GM18517 (cell line): ENCODE data around the gene PKNOX2.

ENCODE experiments used
- ATAC-seq: cut with Tn5 transposase; IDR thresholded peaks from one replicate; pipeline ENCODE4 v1.9.1; 2021; ENCODE audit warnings: mild to moderate bottlenecking, moderate library complexity; ENCODE audit not compliant: unreplicated experiment

The PKNOX2 gene

GRCh38 chr11:125348674-125349309, 184.2 kb downstream of the PKNOX2 start:
- no peak for ATAC-seq

GRCh38 chr11:125350206-125351032, 185.9 kb downstream of the PKNOX2 start:
- ATAC-seq = no peak

GRCh38 chr11:125351033-125351867, 186.7 kb downstream of the PKNOX2 start:
- ATAC-seq = no peak

- no peak for ATAC-seq
Observed at GRCh38 chr11:125351868-125352250, 187.3 kb downstream of the PKNOX2 start.

GRCh38 chr11:125356797-125357196, 192.2 kb downstream of the PKNOX2 start:
- no peak for ATAC-seq

GRCh38 chr11:125357551-125357950, 193.0 kb downstream of the PKNOX2 start:
- no peak for ATAC-seq

- no peak for ATAC-seq
Observed at GRCh38 chr11:125358254-125358840, 193.8 kb downstream of the PKNOX2 start.

GRCh38 chr11:125359130-125359529, 194.6 kb downstream of the PKNOX2 start:
- ATAC-seq = no peak

GRCh38 chr11:125360066-125360465, 195.5 kb downstream of the PKNOX2 start:
- no peak for ATAC-seq

- no peak for ATAC-seq
Observed at GRCh38 chr11:125364121-125364826, 199.7 kb downstream of the PKNOX2 start.

GRCh38 chr11:125365196-125365931, 200.8 kb downstream of the PKNOX2 start:
- no peak for ATAC-seq

- no peak for ATAC-seq
Observed at GRCh38 chr11:125367710-125368109, 203.2 kb downstream of the PKNOX2 start.

GRCh38 chr11:125368757-125369156, 204.2 kb downstream of the PKNOX2 start:
- no peak for ATAC-seq

GRCh38 chr11:125369808-125370207, 205.3 kb downstream of the PKNOX2 start:
- ATAC-seq = no peak

- no peak for ATAC-seq
Observed at GRCh38 chr11:125370561-125371389, 206.2 kb downstream of the PKNOX2 start.

GRCh38 chr11:125371431-125371935, 206.9 kb downstream of the PKNOX2 start:
- ATAC-seq = no peak

GRCh38 chr11:125372088-125372487, 207.5 kb downstream of the PKNOX2 start:
- no peak for ATAC-seq

GRCh38 chr11:125372911-125373310, 208.4 kb downstream of the PKNOX2 start:
- ATAC-seq = no peak
